ENCODE measurements around the gene AUNIP.

AUNIP gene

DNA sequence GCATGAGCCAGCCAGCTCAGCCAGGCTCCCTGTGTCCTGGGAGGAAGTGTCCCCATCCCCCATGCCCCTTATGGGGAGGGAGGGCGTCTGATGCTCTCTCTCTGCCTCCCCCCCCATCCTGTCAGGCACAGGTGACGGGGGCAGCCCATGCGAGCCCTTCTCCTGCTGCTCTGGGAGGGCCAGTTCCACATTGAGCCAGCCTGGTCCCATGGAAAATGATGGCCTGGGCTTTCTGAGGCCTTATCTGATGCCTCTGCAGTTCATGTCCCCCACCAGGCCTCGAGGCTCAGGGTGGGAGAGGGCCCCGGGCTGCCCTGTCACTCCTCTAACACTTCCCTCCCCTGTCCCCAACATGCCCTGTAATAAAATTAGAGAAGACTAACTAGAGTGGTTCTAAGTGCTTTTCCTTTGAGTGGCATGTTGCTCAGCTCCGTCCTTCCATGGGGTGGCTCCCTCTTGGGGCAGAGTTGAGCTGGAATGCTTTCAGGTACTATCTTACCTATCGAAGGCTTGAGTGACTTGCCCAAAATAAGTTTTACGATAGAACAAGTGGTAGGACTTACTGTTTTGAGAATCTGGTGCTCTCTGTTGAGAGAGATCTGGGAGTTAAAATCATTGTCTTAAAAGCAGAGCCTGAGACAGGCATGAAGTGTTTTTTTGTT lies 41.3 kb downstream of the AUNIP start:
- DNase-seq, result no peak

DNA sequence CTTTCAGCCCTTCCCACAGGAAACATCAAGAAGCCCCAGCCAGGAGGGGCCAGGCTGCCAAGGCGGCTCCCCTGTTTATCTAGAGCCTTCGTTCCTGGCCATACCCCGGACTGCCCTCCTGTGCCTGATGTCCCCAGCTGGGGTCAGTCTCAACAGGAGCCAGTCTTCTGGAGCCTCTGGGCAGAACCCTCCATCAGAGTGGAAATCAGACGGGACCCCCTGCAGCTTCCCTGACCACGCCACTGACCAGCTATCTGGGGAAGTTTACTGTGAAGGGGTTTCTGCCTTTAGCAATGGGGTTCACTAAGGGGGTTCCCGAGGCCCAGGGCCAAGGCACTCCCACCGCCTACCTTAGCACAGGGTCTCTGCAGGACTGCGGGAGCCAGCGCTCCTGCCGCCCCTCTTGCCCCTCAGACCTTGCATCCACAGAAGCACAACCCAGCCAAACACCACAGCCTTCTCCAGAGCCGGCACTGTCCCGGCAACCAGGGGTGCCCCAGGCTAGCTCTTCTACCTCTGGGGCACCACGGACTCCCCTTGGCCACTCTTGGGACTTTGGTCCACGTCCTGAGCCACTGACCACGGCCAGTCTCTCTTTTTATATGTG lies 43.0 kb downstream of the AUNIP start:
- no peaks in the 10 kb centered on the region for H3K9me3 Mint-ChIP-seq
- H3K4me3 Mint-ChIP-seq, result no peak overlapping the region
- H3K27ac Mint-ChIP-seq, result no peak overlapping the region

More for the DNA sequence above, 41.3 kb downstream of the AUNIP start:
- H3K4me1 Mint-ChIP-seq (ENCODE audit: low read depth), result peaks cover 33% of the 10 kb centered on the region
- H3K36me3 Mint-ChIP-seq (ENCODE audit: low read depth), result peaks cover 27% of the 10 kb centered on the region
- peak overlapping the region; percentile 93 for H3K27ac Mint-ChIP-seq
- no peaks in the 10 kb centered on the region for H3K9me3 Mint-ChIP-seq
- H3K27me3 Mint-ChIP-seq, result no peaks in the 10 kb centered on the region
- peak overlapping the region; percentile 84 for H3K4me3 Mint-ChIP-seq

DNA sequence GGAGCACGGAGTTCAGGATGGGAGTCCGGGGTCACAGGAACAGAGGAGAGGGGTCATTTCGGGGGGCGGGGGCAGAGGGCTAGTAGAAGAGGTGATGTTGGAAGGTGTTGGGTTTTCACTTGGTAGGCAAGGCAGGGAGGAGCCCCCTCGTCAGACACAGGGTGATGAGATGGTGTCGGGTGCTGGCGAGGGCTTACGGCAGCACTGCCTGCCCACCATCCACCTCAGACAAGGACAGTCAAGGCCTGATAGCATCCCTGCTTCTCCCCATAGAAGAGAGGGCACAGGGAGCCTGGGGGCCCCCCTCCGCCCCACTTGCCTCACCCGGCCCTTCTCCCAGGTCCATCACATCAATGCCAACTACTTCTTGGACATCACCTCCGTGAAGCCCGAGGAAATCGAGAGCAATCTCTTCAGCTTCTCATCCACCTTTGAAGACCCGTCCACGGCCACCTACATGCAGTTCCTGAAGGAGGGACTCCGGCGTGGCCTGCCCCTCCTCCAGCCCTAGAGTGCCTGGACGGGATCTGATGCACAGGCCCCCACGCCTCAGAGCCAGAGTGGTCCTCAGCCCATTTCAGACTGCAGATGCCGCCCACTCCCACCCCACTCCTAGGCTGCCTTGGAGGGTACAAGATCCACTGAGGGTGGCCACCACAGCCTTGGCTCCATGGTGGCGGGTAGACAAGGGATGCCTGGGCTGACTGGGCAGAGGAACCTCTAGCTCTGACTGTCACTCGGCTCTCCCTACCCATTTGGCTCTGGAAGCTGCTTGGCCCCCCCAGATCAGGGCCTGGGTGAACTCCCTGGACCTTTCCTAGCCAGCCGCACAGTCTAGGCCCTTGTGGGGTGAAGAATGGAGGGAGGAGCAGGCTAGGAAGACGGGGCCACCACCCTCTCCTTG lies 43.8 kb downstream of the AUNIP start:
- peaks cover 20% of the 10 kb centered on the region for H3K4me1 Mint-ChIP-seq (ENCODE audit: low read depth)
- H3K4me3 Mint-ChIP-seq, result no peak overlapping the region
- no peaks in the 10 kb centered on the region for H3K27me3 Mint-ChIP-seq
- H3K9me3 Mint-ChIP-seq, result no peaks in the 10 kb centered on the region
- DNase-seq, result no peak
- peaks cover 29% of the 10 kb centered on the region for H3K36me3 Mint-ChIP-seq (ENCODE audit: low read depth)
- H3K27ac Mint-ChIP-seq, result no peak overlapping the region

More for the DNA sequence above, 43.0 kb downstream of the AUNIP start:
- Mint-ChIP-seq H3K4me1 (ENCODE audit: low read depth) (peaks cover 23% of the 10 kb centered on the region), H3K36me3 (ENCODE audit: low read depth) (peaks cover 30% of the 10 kb centered on the region), H3K27me3 (no peaks in the 10 kb centered on the region)
- no peak for DNase-seq

DNA sequence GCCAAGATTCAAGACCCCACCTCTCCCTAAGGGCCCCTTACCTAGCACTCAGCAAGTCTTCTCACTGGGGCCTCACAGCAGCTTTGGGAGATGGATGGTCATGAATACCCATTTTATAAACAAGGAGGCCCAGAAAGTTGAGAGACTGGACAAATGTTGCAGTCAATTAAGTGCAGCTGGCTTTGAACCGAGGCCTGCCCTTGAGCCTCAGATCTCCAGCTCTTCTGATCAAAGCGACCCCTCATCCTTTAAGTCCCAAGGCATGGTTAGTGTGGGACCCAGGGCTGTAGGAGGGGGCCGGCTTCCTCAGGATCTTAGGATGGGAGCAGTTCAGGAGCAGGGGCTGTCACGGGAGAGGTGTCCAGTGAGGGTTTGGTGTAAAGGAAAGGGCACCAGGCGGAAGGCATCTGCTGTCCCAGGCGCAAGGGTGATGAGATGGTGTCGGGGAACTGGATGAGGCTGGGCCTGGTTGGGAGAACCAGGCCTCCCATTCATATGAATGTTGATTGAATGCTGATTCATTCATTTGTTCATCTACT lies 44.6 kb downstream of the AUNIP start:
- H3K9me3 Mint-ChIP-seq, result no peaks in the 10 kb centered on the region
- peak overlapping the region; percentile 23 for H3K27ac Mint-ChIP-seq
- no peaks in the 10 kb centered on the region for H3K27me3 Mint-ChIP-seq
- peaks cover 37% of the 10 kb centered on the region for H3K36me3 Mint-ChIP-seq (ENCODE audit: low read depth)
- no peak for DNase-seq
- no peak overlapping the region for H3K4me3 Mint-ChIP-seq
- H3K4me1 Mint-ChIP-seq (ENCODE audit: low read depth), result peaks cover 20% of the 10 kb centered on the region

GRCh38 chr1:25813734-25814471 lies 45.4 kb downstream of the AUNIP start:
- Mint-ChIP-seq H3K27ac (no peak overlapping the region), H3K9me3 (no peaks in the 10 kb centered on the region), H3K4me3 (no peak overlapping the region), H3K4me1 (ENCODE audit: low read depth) (peaks cover 15% of the 10 kb centered on the region), H3K27me3 (no peaks in the 10 kb centered on the region), H3K36me3 (ENCODE audit: low read depth) (peaks cover 44% of the 10 kb centered on the region)
- no peak for DNase-seq

- no peak for DNase-seq
- peaks cover 8% of the 10 kb centered on the region for H3K4me1 Mint-ChIP-seq (ENCODE audit: low read depth)
- H3K4me3 Mint-ChIP-seq, result no peak overlapping the region
- H3K9me3 Mint-ChIP-seq, result no peaks in the 10 kb centered on the region
- no peaks in the 10 kb centered on the region for H3K27me3 Mint-ChIP-seq
- H3K36me3 Mint-ChIP-seq (ENCODE audit: low read depth), result peaks cover 47% of the 10 kb centered on the region
- no peak overlapping the region for H3K27ac Mint-ChIP-seq
Measured at GRCh38 chr1:25813071-25813733, 46.1 kb downstream of the AUNIP start.

GRCh38 chr1:25811384-25812082 lies 47.7 kb downstream of the AUNIP start:
- no peaks in the 10 kb centered on the region for H3K9me3 Mint-ChIP-seq
- DNase-seq, result peak; percentile 13
- no peak overlapping the region for H3K4me3 Mint-ChIP-seq
- no peaks in the 10 kb centered on the region for H3K27me3 Mint-ChIP-seq
- H3K4me1 Mint-ChIP-seq (ENCODE audit: low read depth), result peaks cover 4% of the 10 kb centered on the region
- H3K36me3 Mint-ChIP-seq (ENCODE audit: low read depth), result peaks cover 53% of the 10 kb centered on the region
- no peak overlapping the region for H3K27ac Mint-ChIP-seq

GRCh38 chr1:25810341-25811299 lies 48.6 kb downstream of the AUNIP start:
- H3K27ac Mint-ChIP-seq, result no peak overlapping the region
- H3K4me3 Mint-ChIP-seq, result no peak overlapping the region
- H3K9me3 Mint-ChIP-seq, result no peaks in the 10 kb centered on the region
- H3K36me3 Mint-ChIP-seq (ENCODE audit: low read depth), result peaks cover 57% of the 10 kb centered on the region
- peaks cover 4% of the 10 kb centered on the region for H3K4me1 Mint-ChIP-seq (ENCODE audit: low read depth)
- DNase-seq, result peak; percentile 91
- H3K27me3 Mint-ChIP-seq, result no peaks in the 10 kb centered on the region

DNA sequence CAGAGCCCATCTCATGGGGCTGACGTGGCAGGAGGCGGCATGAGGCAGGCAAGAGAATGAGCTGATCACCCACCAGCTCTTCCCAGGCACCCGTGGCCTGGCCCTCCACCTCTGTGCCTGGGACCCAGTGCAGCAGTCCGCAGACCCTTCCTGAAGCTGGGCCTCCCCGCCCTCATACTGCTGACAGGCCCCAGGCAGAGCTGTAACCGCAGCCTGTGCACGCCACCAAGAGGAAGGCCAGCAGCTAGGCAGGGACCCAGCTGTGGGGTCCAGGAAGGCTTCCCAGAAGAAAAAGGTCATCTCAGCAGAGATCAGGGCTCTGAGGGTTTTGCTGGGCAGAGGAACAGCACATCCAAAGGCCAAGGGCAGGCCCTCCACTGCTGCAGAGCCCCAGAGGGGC lies 49.3 kb downstream of the AUNIP start:
- Mint-ChIP-seq H3K27ac (no peak overlapping the region), H3K4me3 (no peak overlapping the region), H3K36me3 (ENCODE audit: low read depth) (peaks cover 57% of the 10 kb centered on the region), H3K4me1 (ENCODE audit: low read depth) (peaks cover 10% of the 10 kb centered on the region), H3K9me3 (no peaks in the 10 kb centered on the region), H3K27me3 (no peaks in the 10 kb centered on the region)
- DNase-seq, result no peak

- DNase-seq, result no peak
- Mint-ChIP-seq H3K36me3 (ENCODE audit: low read depth) (peaks cover 54% of the 10 kb centered on the region), H3K27me3 (no peaks in the 10 kb centered on the region), H3K4me3 (no peak overlapping the region), H3K9me3 (no peaks in the 10 kb centered on the region), H3K27ac (no peak overlapping the region), H3K4me1 (ENCODE audit: low read depth) (peaks cover 14% of the 10 kb centered on the region)
Measured at GRCh38 chr1:25809283-25809926, 49.9 kb downstream of the AUNIP start.

GRCh38 chr1:25808481-25809244 lies 50.6 kb downstream of the AUNIP start:
- H3K36me3 Mint-ChIP-seq (ENCODE audit: low read depth), result peaks cover 50% of the 10 kb centered on the region

More at GRCh38 chr1:25808481-25809244, 50.6 kb downstream of the AUNIP start:
- no peak overlapping the region for H3K4me3 Mint-ChIP-seq
- H3K9me3 Mint-ChIP-seq, result no peaks in the 10 kb centered on the region
- no peaks in the 10 kb centered on the region for H3K27me3 Mint-ChIP-seq
- no peak for DNase-seq
- H3K27ac Mint-ChIP-seq, result no peak overlapping the region
- H3K4me1 Mint-ChIP-seq (ENCODE audit: low read depth), result peaks cover 20% of the 10 kb centered on the region
